Colonic mucosa (tissue), 4 donors: Measurements from ENCODE around the gene OR52K2. TPM values are rescaled to one million over a fixed set of nuclear protein-coding genes. Genes with fewer than 3 reads are reported as not detected.

Experiments used
- DNase-seq: peaks from one replicate; pipeline ENCODE4 v3.0.0-alpha.2; 2020
- H3K27ac ChIP-seq: fragments of 200-600 bp; one replicate; pipeline ENCODE4 v1.8.0; 2021
- H3K27me3 ChIP-seq: fragments of 200-600 bp; one replicate; pipeline ENCODE4 v1.8.0; 2021
- H3K36me3 ChIP-seq: fragments of 200-600 bp; one replicate; pipeline ENCODE4 v1.8.0; 2021
- H3K4me1 ChIP-seq: fragments of 200-600 bp; one replicate; pipeline ENCODE4 v1.8.0; 2021; ENCODE audit warnings: mild to moderate bottlenecking
- H3K4me3 ChIP-seq: fragments of 200-600 bp; one replicate; pipeline ENCODE4 v1.8.0; 2021
- H3K9ac ChIP-seq, 2 donors: one replicate each; pipeline ENCODE4 v1.7.0; 2013; ENCODE audit warnings: control low read depth in 2 of 2, low read depth in 2 of 2, low read length in 2 of 2
- H3K9me3 ChIP-seq: fragments of 200-600 bp; one replicate; pipeline ENCODE4 v1.8.0; 2021
- CTCF ChIP-seq: fragments of 200-600 bp; IDR thresholded peaks from one replicate; pipeline ENCODE4 v1.8.0; 2022; ENCODE audit warnings: antibody characterized with exemption, mild to moderate bottlenecking
- intact Hi-C: fragments of 100-400 bp; cut with DNase I; formaldehyde crosslinking; loops from one replicate; pipeline ENCODE4 v1.14.1; 2022
- total RNA-seq, 2 donors: library from RNA; stranded (reverse); fragmentation: NEBNext Ultra II Directional in 1 of 2; extraction: Animal tissue kit (Norgen Biotek cat#: 25700) in 1 of 2; gene quantifications; one replicate each; pipeline ENCODE4 v1.2.1, GENCODE V29; 2021
- donor health status: healthy.
- donor health status: DM: no; HTN: no; CAD: no.
- donor health status: DM: no; HTN: no; CAD: no.

The OR52K2 gene
- total RNA-seq, 2 donors from 2014 or later: not detected

- no peak overlapping the region for H3K27ac ChIP-seq
- no peak overlapping the region for H3K9ac ChIP-seq
- intact Hi-C loops: no loop called here
- TF ChIP-seq CTCF: no peak
- H3K4me3 ChIP-seq: no peak overlapping the region
- no peaks in the 10 kb centered on the region for H3K36me3 ChIP-seq
- H3K9me3 ChIP-seq: no peaks in the 10 kb centered on the region
- DNase-seq: no peak
- H3K27me3 ChIP-seq: no peaks in the 10 kb centered on the region
- no peaks in the 10 kb centered on the region for H3K4me1 ChIP-seq
Measured at GRCh38 chr11:4465407-4465806, 16.3 kb downstream of the OR52K2 start.

- Histone ChIP-seq H3K4me3 (no peak overlapping the region), H3K27me3 (no peaks in the 10 kb centered on the region), H3K36me3 (no peaks in the 10 kb centered on the region), H3K4me1 (no peaks in the 10 kb centered on the region), H3K27ac (no peak overlapping the region), H3K9ac (no peak overlapping the region), H3K9me3 (no peaks in the 10 kb centered on the region)
- DNase-seq: no peak
- intact Hi-C loops: no loop called here
- TF ChIP-seq CTCF: no peak
Measured at GRCh38 chr11:4466131-4466870, 17.2 kb downstream of the OR52K2 start.

GRCh38 chr11:4466871-4467442 is 17.9 kb downstream of the OR52K2 start:
- TF ChIP-seq CTCF: no peak
- Histone ChIP-seq H3K27ac (no peak overlapping the region), H3K9ac (no peak overlapping the region), H3K9me3 (no peaks in the 10 kb centered on the region), H3K4me3 (no peak overlapping the region), H3K4me1 (no peaks in the 10 kb centered on the region), H3K27me3 (no peaks in the 10 kb centered on the region), H3K36me3 (no peaks in the 10 kb centered on the region)
- no peak for DNase-seq
- intact Hi-C loops: no loop called here

- no peaks in the 10 kb centered on the region for H3K9me3 ChIP-seq
- H3K4me3 ChIP-seq: no peak overlapping the region
- no peaks in the 10 kb centered on the region for H3K36me3 ChIP-seq
- H3K4me1 ChIP-seq: no peaks in the 10 kb centered on the region
- no peak overlapping the region for H3K9ac ChIP-seq
- TF ChIP-seq CTCF: no peak
- intact Hi-C loops: no loop called here
- no peak for DNase-seq
- H3K27ac ChIP-seq: no peak overlapping the region
- no peaks in the 10 kb centered on the region for H3K27me3 ChIP-seq
Measured at GRCh38 chr11:4467811-4468606, 18.9 kb downstream of the OR52K2 start.

GRCh38 chr11:4479644-4480043 is 30.5 kb downstream of the OR52K2 start:
- Histone ChIP-seq H3K36me3 (no peaks in the 10 kb centered on the region), H3K27me3 (no peaks in the 10 kb centered on the region), H3K4me3 (no peak overlapping the region), H3K9me3 (no peaks in the 10 kb centered on the region), H3K9ac (no peak overlapping the region), H3K4me1 (no peaks in the 10 kb centered on the region), H3K27ac (no peak overlapping the region)
- intact Hi-C loops: no loop called here
- DNase-seq: no peak
- TF ChIP-seq CTCF: no peak
